Measurements from ENCODE around the gene UBLCP1.

GRCh38 chr5:159317849-159318248, 54.8 kb downstream of the UBLCP1 start:
- TF ChIP-seq CTCF (IDR thresholded peaks at IDR 0.05) = no peak
- no peak for TF ChIP-seq POLR2A (IDR thresholded peaks at IDR 0.05)

All from thyroid gland (tissue), 4 donors.